ENCODE data around the gene KDM6A.

GRCh38 chrX:45017946-45018345 is 145.0 kb downstream of the KDM6A start:
- TF ChIP-seq CTCF (IDR thresholded peaks at IDR 0.05) (no peak), POLR2A (IDR thresholded peaks at IDR 0.05) (no peak), EP300 (IDR thresholded peaks at IDR 0.05) (no peak)
